Panc1 (cell line): ENCODE data around the gene SKI. TPM values are rescaled to one million over a fixed set of nuclear protein-coding genes. Genes with fewer than 3 reads are reported as not detected.

ENCODE experiments used
- ATAC-seq: fragments of 200-7000 bp; cut with Tn5 transposase; 2 replicates; pipeline ENCODE4 v1.9.1; 2020; ENCODE audit warnings: mild to moderate bottlenecking, moderate library complexity
- BruUV-seq: library from RNA; stranded (reverse); fragments of 400-500 nt; replicated peaks from 2 replicates; lab custom pipeline; 2021; lab: Mats Ljungman, UMichigan
- CTCF ChIA-PET: fragments of 300-600 bp; sonication (Branson Sonifier 250); formaldehyde crosslinking; loops from one replicate; lab custom pipeline; 2022; ENCODE audit warnings: antibody characterized with exemption; lab: Charles Lee
- POLR2A ChIA-PET: fragments of 300-600 bp; sonication (Branson Sonifier 250); formaldehyde crosslinking; loops from one replicate; lab custom pipeline; 2022; ENCODE audit warnings: antibody characterized with exemption; lab: Charles Lee
- DNase-seq: peaks from one replicate; pipeline ENCODE4 v3.0.0-alpha.2; 2010; ENCODE audit warnings: low read depth, low spot score
- H3K27ac ChIP-seq: 2 replicates; pipeline ENCODE4 v1.5.1; 2011; ENCODE audit warnings: mild to moderate bottlenecking, low read length, inconsistent platforms
- H3K27me3 ChIP-seq: fragments of 200-500 bp; sonication (Bioruptor generic); 2 replicates; pipeline ENCODE4 v1.6.0; 2014; ENCODE audit warnings: low read length, inconsistent platforms; ENCODE audit not compliant: control insufficient read depth, insufficient read depth
- H3K36me3 ChIP-seq: fragments of 200-500 bp; sonication (Bioruptor generic); 2 replicates; pipeline ENCODE4 v1.5.1; 2014; ENCODE audit warnings: inconsistent platforms, mild to moderate bottlenecking, low read length, moderate library complexity; ENCODE audit not compliant: control insufficient read depth, insufficient read depth
- H3K4me1 ChIP-seq: 2 replicates; pipeline ENCODE4 v1.5.1; 2011; ENCODE audit warnings: inconsistent platforms, mild to moderate bottlenecking, low read length, moderate library complexity; ENCODE audit not compliant: control insufficient read depth, insufficient read depth
- H3K4me3 ChIP-seq, 2 experiments: 2 replicates each; pipeline ENCODE4 v1.5.1; 2011 to 2012; ENCODE audit warnings: low read depth in 2 of 2, low read length in 2 of 2, mild to moderate bottlenecking in 2 of 2, inconsistent platforms in 1 of 2, moderate library complexity in 1 of 2
- H3K9me3 ChIP-seq: fragments of 200-500 bp; sonication (Bioruptor generic); 2 replicates; pipeline ENCODE4 v1.5.1; 2014; ENCODE audit warnings: low read depth, mild to moderate bottlenecking, inconsistent platforms, low read length, moderate library complexity; ENCODE audit not compliant: control insufficient read depth, insufficient read depth
- POLR2AphosphoS5 ChIP-seq: IDR thresholded peaks from 2 replicates; pipeline ENCODE4 v1.6.1; 2012; ENCODE audit warnings: mild to moderate bottlenecking, low read depth, low read length, moderate library complexity
- SIN3A ChIP-seq: IDR thresholded peaks from 2 replicates; pipeline ENCODE4 v1.6.1; 2012; ENCODE audit warnings: low read depth, mild to moderate bottlenecking, low read length, moderate library complexity, borderline replicate concordance; ENCODE audit not compliant: insufficient read depth
- TCF7L2 ChIP-seq: IDR thresholded peaks from 2 replicates; pipeline ENCODE4 v1.6.1; 2011; ENCODE audit warnings: mild to moderate bottlenecking, low read depth, low read length, inconsistent platforms
- in situ Hi-C: cut with HindIII; loops from 2 replicates; pipeline ENCODE4 v1.10.0; 2016; ENCODE audit warnings: low sequenced_read_pairs, low pct_unique_long_range_greater_than_20kb
- intact Hi-C: fragments of 100-400 bp; cut with micrococcal nuclease; formaldehyde crosslinking; loops from one replicate; pipeline ENCODE4 v1.10.0; 2022; ENCODE audit not compliant: unreplicated experiment
- total RNA-seq: library from RNA; stranded (reverse); gene quantifications from one replicate; pipeline ENCODE4 v1.2.1, GENCODE V29; 2021; ENCODE audit not compliant: unreplicated experiment
- TF ChIP-seq, protein P1 (sequence below): fragments of 450-650 bp; IDR thresholded peaks from 2 replicates; pipeline ENCODE4 v1.5.1; 2017; ENCODE audit warnings: mild to moderate bottlenecking
- TF ChIP-seq, protein P2 (sequence below), 2 experiments: IDR thresholded peaks; 2 replicates each; pipeline ENCODE4 v1.6.1; 2011 to 2012; ENCODE audit warnings: low read depth in 2 of 2, control low read depth in 1 of 2, low read length in 1 of 2, mild to moderate bottlenecking in 1 of 2, moderate library complexity in 1 of 2; ENCODE audit not compliant: insufficient read depth in 1 of 2

SKI gene
- total RNA-seq, 1 experiment from 2014 or later, result 63.2 TPM

DNA sequence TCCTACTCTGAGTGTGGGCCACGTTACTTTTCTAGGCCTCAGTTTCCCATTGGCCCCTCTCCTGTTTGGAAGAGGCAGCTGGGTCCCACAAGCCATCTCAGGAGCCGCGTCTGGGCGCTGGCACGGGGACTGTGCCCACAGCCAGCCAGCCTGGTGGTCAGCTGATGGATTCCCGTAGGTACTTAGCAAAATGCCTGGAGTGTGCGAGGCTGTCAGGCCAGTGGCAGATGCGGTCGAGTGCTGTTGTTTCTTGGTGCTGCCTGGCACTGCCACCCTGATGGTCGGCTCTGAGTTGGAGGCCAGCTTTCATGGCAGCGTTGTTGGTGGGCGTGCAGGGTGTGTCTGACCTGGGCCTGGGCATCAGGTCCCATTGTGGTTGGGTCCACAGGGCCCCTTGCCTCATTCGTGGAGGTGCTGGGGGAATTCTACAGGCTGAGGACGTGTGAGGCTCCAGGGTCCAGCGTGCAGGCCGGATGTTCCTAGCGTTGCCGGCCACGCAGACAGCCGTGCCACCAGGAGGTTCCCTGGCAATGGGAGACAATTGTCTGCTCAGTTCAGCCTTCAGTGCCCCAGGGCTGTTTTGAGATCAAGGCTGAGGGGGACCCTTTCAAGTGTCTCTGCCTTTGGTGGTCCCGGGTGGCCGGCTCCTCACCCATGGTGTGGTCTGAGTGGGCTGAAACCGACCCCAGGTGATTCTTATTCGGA, 20.9 kb downstream of the SKI start:
- Histone ChIP-seq H3K9me3 (no peaks in the 10 kb centered on the region), H3K27me3 (no peaks in the 10 kb centered on the region), H3K27ac (no peak overlapping the region), H3K4me3 (no peak overlapping the region), H3K4me1 (peaks cover 23% of the 10 kb centered on the region), H3K36me3 (no peaks in the 10 kb centered on the region)
- ChIA-PET POLR2A (no interaction called here), CTCF (no interaction called here)
- no TSS peak for BruUV-seq
- DNase-seq, result no peak
- no peak for TF ChIP-seq SIN3A
- no peak for TF ChIP-seq POLR2AphosphoS5
- TF ChIP-seq, protein P1, sequence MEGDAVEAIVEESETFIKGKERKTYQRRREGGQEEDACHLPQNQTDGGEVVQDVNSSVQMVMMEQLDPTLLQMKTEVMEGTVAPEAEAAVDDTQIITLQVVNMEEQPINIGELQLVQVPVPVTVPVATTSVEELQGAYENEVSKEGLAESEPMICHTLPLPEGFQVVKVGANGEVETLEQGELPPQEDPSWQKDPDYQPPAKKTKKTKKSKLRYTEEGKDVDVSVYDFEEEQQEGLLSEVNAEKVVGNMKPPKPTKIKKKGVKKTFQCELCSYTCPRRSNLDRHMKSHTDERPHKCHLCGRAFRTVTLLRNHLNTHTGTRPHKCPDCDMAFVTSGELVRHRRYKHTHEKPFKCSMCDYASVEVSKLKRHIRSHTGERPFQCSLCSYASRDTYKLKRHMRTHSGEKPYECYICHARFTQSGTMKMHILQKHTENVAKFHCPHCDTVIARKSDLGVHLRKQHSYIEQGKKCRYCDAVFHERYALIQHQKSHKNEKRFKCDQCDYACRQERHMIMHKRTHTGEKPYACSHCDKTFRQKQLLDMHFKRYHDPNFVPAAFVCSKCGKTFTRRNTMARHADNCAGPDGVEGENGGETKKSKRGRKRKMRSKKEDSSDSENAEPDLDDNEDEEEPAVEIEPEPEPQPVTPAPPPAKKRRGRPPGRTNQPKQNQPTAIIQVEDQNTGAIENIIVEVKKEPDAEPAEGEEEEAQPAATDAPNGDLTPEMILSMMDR, result no peak
- peak; percentile 24; the same call in 1 of the 2 replicates for ATAC-seq
- in situ Hi-C loops, result no loop called here
- intact Hi-C loops, result no loop called here

DNA sequence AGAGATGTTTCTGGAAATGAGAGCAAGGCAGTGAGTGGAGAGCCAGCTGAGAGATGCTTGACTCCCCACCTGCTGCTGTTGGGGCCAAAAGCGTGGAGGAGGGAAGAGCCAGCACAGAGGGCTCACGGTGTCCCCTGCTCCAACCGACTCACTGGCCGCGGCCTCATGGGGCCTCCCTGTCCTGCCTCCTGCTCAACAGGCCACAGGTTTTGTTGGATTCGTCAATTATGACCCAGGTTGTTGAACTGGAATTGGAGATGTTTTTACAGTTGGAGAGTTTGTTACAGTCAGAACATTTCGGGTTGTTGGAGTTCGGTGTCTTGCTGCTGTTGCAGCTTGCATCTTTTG, 21.4 kb downstream of the SKI start:
- POLR2A ChIA-PET, result no interaction called here
- in situ Hi-C loops, result no loop called here
- intact Hi-C loops, result no loop called here

More for the DNA sequence above, 21.4 kb downstream of the SKI start:
- Histone ChIP-seq H3K4me3 (no peak overlapping the region), H3K27ac (no peak overlapping the region), H3K36me3 (no peaks in the 10 kb centered on the region), H3K4me1 (peaks cover 23% of the 10 kb centered on the region), H3K9me3 (no peaks in the 10 kb centered on the region), H3K27me3 (no peaks in the 10 kb centered on the region)
- BruUV-seq, result no TSS peak
- ATAC-seq (no peak), DNase-seq (no peak)
- TF ChIP-seq, protein P2, sequence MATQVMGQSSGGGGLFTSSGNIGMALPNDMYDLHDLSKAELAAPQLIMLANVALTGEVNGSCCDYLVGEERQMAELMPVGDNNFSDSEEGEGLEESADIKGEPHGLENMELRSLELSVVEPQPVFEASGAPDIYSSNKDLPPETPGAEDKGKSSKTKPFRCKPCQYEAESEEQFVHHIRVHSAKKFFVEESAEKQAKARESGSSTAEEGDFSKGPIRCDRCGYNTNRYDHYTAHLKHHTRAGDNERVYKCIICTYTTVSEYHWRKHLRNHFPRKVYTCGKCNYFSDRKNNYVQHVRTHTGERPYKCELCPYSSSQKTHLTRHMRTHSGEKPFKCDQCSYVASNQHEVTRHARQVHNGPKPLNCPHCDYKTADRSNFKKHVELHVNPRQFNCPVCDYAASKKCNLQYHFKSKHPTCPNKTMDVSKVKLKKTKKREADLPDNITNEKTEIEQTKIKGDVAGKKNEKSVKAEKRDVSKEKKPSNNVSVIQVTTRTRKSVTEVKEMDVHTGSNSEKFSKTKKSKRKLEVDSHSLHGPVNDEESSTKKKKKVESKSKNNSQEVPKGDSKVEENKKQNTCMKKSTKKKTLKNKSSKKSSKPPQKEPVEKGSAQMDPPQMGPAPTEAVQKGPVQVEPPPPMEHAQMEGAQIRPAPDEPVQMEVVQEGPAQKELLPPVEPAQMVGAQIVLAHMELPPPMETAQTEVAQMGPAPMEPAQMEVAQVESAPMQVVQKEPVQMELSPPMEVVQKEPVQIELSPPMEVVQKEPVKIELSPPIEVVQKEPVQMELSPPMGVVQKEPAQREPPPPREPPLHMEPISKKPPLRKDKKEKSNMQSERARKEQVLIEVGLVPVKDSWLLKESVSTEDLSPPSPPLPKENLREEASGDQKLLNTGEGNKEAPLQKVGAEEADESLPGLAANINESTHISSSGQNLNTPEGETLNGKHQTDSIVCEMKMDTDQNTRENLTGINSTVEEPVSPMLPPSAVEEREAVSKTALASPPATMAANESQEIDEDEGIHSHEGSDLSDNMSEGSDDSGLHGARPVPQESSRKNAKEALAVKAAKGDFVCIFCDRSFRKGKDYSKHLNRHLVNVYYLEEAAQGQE (IDR thresholded peaks at IDR 0.05; ENCODE audit: insufficient read depth in 1 of 2, low read depth in 2 of 2, low read length in 1 of 2), result no peak
- no peak for TF ChIP-seq SIN3A
- TF ChIP-seq, protein P1, result no peak
- TF ChIP-seq TCF7L2, result no peak
- no peak for TF ChIP-seq POLR2AphosphoS5
- CTCF ChIA-PET, result no interaction called here
